H1 (cell line): Measurements from ENCODE around the gene PLEKHG4. TPM values are rescaled to one million over a fixed set of nuclear protein-coding genes. Genes with fewer than 3 reads are reported as not detected.

Experiments used
- CTCF ChIA-PET: fragments of 300-600 bp; sonication (Branson Sonifier 250); formaldehyde crosslinking; loops from one replicate; lab custom pipeline; 2021; ENCODE audit not compliant: partially characterized antibody; lab: Charles Lee
- POLR2A ChIA-PET: fragments of 300-600 bp; sonication (Branson Sonifier 250); formaldehyde crosslinking; loops from one replicate; lab custom pipeline; 2021; ENCODE audit warnings: inconsistent platforms; ENCODE audit not compliant: partially characterized antibody; lab: Charles Lee
- DNase-seq, 2 experiments: peaks; one replicate each; pipeline versions ENCODE4 v3.0.0 to v3.0.0-alpha.2; 2010 to 2022; ENCODE audit warnings: low spot score in 2 of 2, low read depth in 1 of 2, mixed read lengths in 1 of 2
- FAIRE-seq: peaks from 2 replicates; lab custom pipeline; 2011; peaks lifted over from hg19 to GRCh38; lab: Jason Lieb, UNC
- H2AFZ ChIP-seq: 2 replicates; pipeline ENCODE4 v1.8.1; 2012; ENCODE audit warnings: low read length, inconsistent platforms
- H2AK5ac ChIP-seq: 2 replicates; pipeline ENCODE4 v1.6.1; 2013; ENCODE audit warnings: low read depth, low read length
- H2BK120ac ChIP-seq: replicated peaks from 2 replicates; pipeline ENCODE3; 2013; ENCODE audit warnings: low read depth, low read length, inconsistent platforms
- H2BK12ac ChIP-seq: 2 replicates; pipeline ENCODE4 v1.6.1; 2013; ENCODE audit warnings: low read depth, low read length
- H2BK15ac ChIP-seq: 2 replicates; pipeline ENCODE4 v1.6.1; 2013; ENCODE audit warnings: low read length
- H2BK20ac ChIP-seq: 2 replicates; pipeline ENCODE4 v1.6.1; 2013; ENCODE audit warnings: low read length
- H2BK5ac ChIP-seq: 2 replicates; pipeline ENCODE4 v1.6.1; 2013; ENCODE audit warnings: low read depth, low read length
- H3K14ac ChIP-seq: 2 replicates; pipeline ENCODE4 v1.6.1; 2013; ENCODE audit warnings: inconsistent platforms; ENCODE audit not compliant: insufficient read length
- H3K18ac ChIP-seq: 2 replicates; pipeline ENCODE4 v1.6.1; 2013; ENCODE audit warnings: low read length; ENCODE audit errors: extremely low read depth
- H3K23ac ChIP-seq: 2 replicates; pipeline ENCODE4 v1.6.1; 2013; ENCODE audit warnings: inconsistent platforms; ENCODE audit not compliant: insufficient read length
- H3K23me2 ChIP-seq: 2 replicates; pipeline ENCODE4 v1.6.1; 2013; ENCODE audit warnings: low read depth, low read length
- H3K27ac ChIP-seq: 2 replicates; pipeline ENCODE4 v1.6.1; 2011; ENCODE audit warnings: low read depth, low read length, inconsistent platforms
- H3K27me3 ChIP-seq, 4 experiments: replicated peaks in 1 of 4; 1 replicate in 1 of 4; 2 replicates in 3 of 4; pipeline versions ENCODE4 v1.6.1 to v1.8.1; 2011 to 2013; ENCODE audit warnings: low read length in 3 of 4, mild to moderate bottlenecking in 3 of 4, inconsistent platforms in 2 of 4, mixed read lengths in 2 of 4, moderate library complexity in 1 of 4; ENCODE audit not compliant: control insufficient read depth in 3 of 4, insufficient read depth in 3 of 4; ENCODE audit errors: extremely low read depth in 1 of 4
- H3K36me3 ChIP-seq, 4 experiments: 2 replicates each; pipeline versions ENCODE4 v1.6.1 to v1.8.1; 2011 to 2013; ENCODE audit warnings: mild to moderate bottlenecking in 4 of 4, low read length in 3 of 4, moderate library complexity in 2 of 4, control low read depth in 1 of 4, inconsistent platforms in 1 of 4; ENCODE audit not compliant: insufficient read depth in 4 of 4, control insufficient read depth in 2 of 4
- H3K4ac ChIP-seq: replicated peaks from 2 replicates; pipeline ENCODE3; 2013; ENCODE audit warnings: low read length, low read depth, mixed read lengths, inconsistent platforms; ENCODE audit not compliant: insufficient read length
- H3K4me1 ChIP-seq, 4 experiments: replicated peaks in 1 of 4; 1 replicate in 1 of 4; 2 replicates in 3 of 4; pipeline versions ENCODE4 v1.6.1 to v1.8.1; 2011 to 2013; ENCODE audit warnings: low read length in 3 of 4, inconsistent platforms in 2 of 4, mixed read lengths in 1 of 4; ENCODE audit not compliant: insufficient read depth in 4 of 4, control insufficient read depth in 3 of 4
- H3K4me2 ChIP-seq, 2 experiments: 2 replicates each; pipeline versions ENCODE4 v1.6.1 to v1.8.1; 2011 to 2013; ENCODE audit warnings: low read depth in 2 of 2, low read length in 2 of 2, control low read depth in 1 of 2, inconsistent platforms in 1 of 2, mild to moderate bottlenecking in 1 of 2; ENCODE audit not compliant: insufficient read depth in 1 of 2
- H3K4me3 ChIP-seq, 4 experiments: fragments of 200-600, 300-600 bp in 1 of 4; sonication (generic), shearing (Covaris generic), sonication (Bioruptor Twin) in 1 of 4; 2 replicates each; pipeline versions ENCODE4 v1.5.1 to v1.8.1; 2011 to 2016; ENCODE audit warnings: low read length in 4 of 4, low read depth in 3 of 4, control low read depth in 2 of 4, inconsistent platforms in 2 of 4, mild to moderate bottlenecking in 2 of 4, mixed read lengths in 1 of 4, moderate library complexity in 1 of 4; ENCODE audit not compliant: insufficient read depth in 2 of 4; ENCODE audit errors: extremely low read depth in 1 of 4
- H3K56ac ChIP-seq: replicated peaks from 2 replicates; pipeline ENCODE3; 2013; ENCODE audit warnings: low read depth, mild to moderate bottlenecking, mixed read lengths, low read length, inconsistent platforms; ENCODE audit not compliant: insufficient read length
- H3K79me1 ChIP-seq: 2 replicates; pipeline ENCODE4 v1.6.1; 2013; ENCODE audit warnings: low read depth, low read length, control low read depth
- H3K79me2 ChIP-seq, 2 experiments: 2 replicates each; pipeline versions ENCODE4 v1.6.1 to v1.8.1; 2012 to 2013; ENCODE audit warnings: low read length in 2 of 2, mild to moderate bottlenecking in 2 of 2, inconsistent platforms in 1 of 2; ENCODE audit not compliant: insufficient read depth in 2 of 2, control insufficient read depth in 1 of 2
- H3K9ac ChIP-seq, 4 experiments: replicated peaks in 1 of 4; 1 replicate in 1 of 4; 2 replicates in 3 of 4; pipeline versions ENCODE4 v1.6.1 to v1.8.1; 2011 to 2013; ENCODE audit warnings: low read depth in 3 of 4, low read length in 3 of 4, control low read depth in 2 of 4, mild to moderate bottlenecking in 2 of 4, moderate library complexity in 2 of 4, inconsistent platforms in 1 of 4; ENCODE audit errors: extremely low read depth in 1 of 4
- H3K9me3 ChIP-seq, 2 experiments: 2 replicates each; pipeline versions ENCODE4 v1.6.1 to v1.8.1; 2012 to 2013; ENCODE audit warnings: mild to moderate bottlenecking in 2 of 2, moderate library complexity in 2 of 2, control low read depth in 1 of 2, inconsistent platforms in 1 of 2, low read depth in 1 of 2, low read length in 1 of 2, mixed read lengths in 1 of 2; ENCODE audit not compliant: insufficient read depth in 2 of 2
- H4K20me1 ChIP-seq, 2 experiments: replicated peaks in 1 of 2; 2 replicates each; pipeline versions ENCODE3 to v1.8.1; 2011 to 2013; ENCODE audit warnings: inconsistent platforms in 2 of 2, low read length in 2 of 2, mild to moderate bottlenecking in 1 of 2; ENCODE audit not compliant: insufficient read depth in 2 of 2, control insufficient read depth in 1 of 2
- H4K5ac ChIP-seq: 2 replicates; pipeline ENCODE4 v1.6.1; 2013; ENCODE audit warnings: low read length, low read depth, mixed read lengths, inconsistent platforms; ENCODE audit not compliant: insufficient read length
- H4K8ac ChIP-seq: 2 replicates; pipeline ENCODE4 v1.8.0; 2013; ENCODE audit warnings: mild to moderate bottlenecking, moderate library complexity, low read length, inconsistent platforms; ENCODE audit not compliant: insufficient read depth; ENCODE audit errors: extremely low read depth
- H4K91ac ChIP-seq: replicated peaks from 2 replicates; pipeline ENCODE3; 2013; ENCODE audit warnings: low read length, mixed read lengths, inconsistent platforms; ENCODE audit not compliant: insufficient read length
- CBX8 ChIP-seq: fragments of 300-800, 300-1000 bp; sonication (generic); IDR thresholded peaks from 2 replicates; pipeline ENCODE4 v1.7.1; 2016; ENCODE audit warnings: low read depth, low read length, borderline replicate concordance
- CTCF ChIP-seq, 3 experiments: IDR thresholded peaks; 1 replicate in 2 of 3; 2 replicates in 1 of 3; pipeline versions ENCODE4 v1.5.1 to v1.6.1; 2011; ENCODE audit warnings: low read length in 3 of 3, mild to moderate bottlenecking in 3 of 3, inconsistent platforms in 2 of 3, low read depth in 1 of 3, moderate library complexity in 1 of 3; ENCODE audit not compliant: insufficient read depth in 1 of 3; ENCODE audit errors: control extremely low read depth in 1 of 3
- JUN ChIP-seq: IDR thresholded peaks from 2 replicates; pipeline ENCODE4 v1.6.1; 2011; ENCODE audit warnings: low read depth, mild to moderate bottlenecking, improper control_type of control experiment, low read length
- KDM1A ChIP-seq: fragments of 200-600, 300-600 bp; sonication (generic); IDR thresholded peaks from 2 replicates; pipeline ENCODE4 v1.7.1; 2016; ENCODE audit warnings: mild to moderate bottlenecking, low read length, borderline replicate concordance
- POLR2A ChIP-seq, 2 experiments: IDR thresholded peaks; 1 replicate in 1 of 2; 2 replicates in 1 of 2; pipeline ENCODE4 v1.6.1; 2011; ENCODE audit warnings: low read depth in 2 of 2, low read length in 2 of 2, mild to moderate bottlenecking in 2 of 2; ENCODE audit errors: control extremely low read depth in 1 of 2
- SIN3A ChIP-seq, 2 experiments: IDR thresholded peaks in 1 of 2; conservative IDR thresholded peaks in 1 of 2; 2 replicates each; pipeline ENCODE4 v1.6.1; 2011 to 2012; ENCODE audit warnings: low read length in 2 of 2, improper control_type of control experiment in 1 of 2, low read depth in 1 of 2, mild to moderate bottlenecking in 1 of 2
- USF2 ChIP-seq: IDR thresholded peaks from 2 replicates; pipeline ENCODE4 v1.6.1; 2011; ENCODE audit warnings: low read length, improper control_type of control experiment
- WGBS, 2 experiments: shearing (Covaris generic) in 1 of 2; methylation state at CpG; one replicate each; pipeline versions ENCODE4 v1.1.6 to v1.1.7; 2013 to 2015; ENCODE audit warnings: low lambda C conversion rate in 2 of 2, mixed read lengths in 2 of 2, inconsistent platforms in 1 of 2, low coverage in 1 of 2, missing lambda C conversion rate in 1 of 2; ENCODE audit not compliant: insufficient replicate concordance in 2 of 2, insufficient coverage in 1 of 2, insufficient read length in 1 of 2; ENCODE audit errors: extremely low coverage in 1 of 2, missing lambda C conversion rate in 1 of 2; 5-methylcytosine and 5-hydroxymethylcytosine counted together
- polyA plus RNA-seq, 7 experiments: library from polyadenylated mRNA; depleted of rRNA in 3 of 7; stranded (reverse) in 5 of 7; unstranded in 2 of 7; fragments of >200 nt in 5 of 7; fragments of 200-250 nt in 2 of 7; gene quantifications; 1 replicate in 5 of 7; 2 replicates in 1 of 7; 4 replicates in 1 of 7; pipeline versions ENCODE4 v1.2.1 to v1.2.3, GENCODE V29; 2011 to 2013; ENCODE audit warnings: missing spikeins in 2 of 7, mixed read lengths in 2 of 7
- total RNA-seq: library from RNA; stranded (reverse); fragmentation: NEBNext Ultra II Directional; extraction: Animal tissue kit (Norgen Biotek cat#: 25700); gene quantifications from 2 replicates; pipeline ENCODE4 v1.2.1, GENCODE V29; 2021

Gene PLEKHG4
- total and polyA plus RNA-seq, 2 of the 8 experiments (the other 6 are each of a cell fraction or from before 2014, with no cell fraction given), result 7.7 to 11.1 TPM

- Histone ChIP-seq H2BK20ac (no peak overlapping the region), H3K18ac (no peak overlapping the region), H3K9ac (no peak overlapping the region), H3K23me2 (peaks cover 4% of the 10 kb centered on the region; the same call in 1 of the 2 replicates), H4K5ac (no peak overlapping the region), H4K20me1 (peaks cover 2 to 9% of the 10 kb centered on the region in 2 experiments), H3K27ac (no peak overlapping the region), H4K91ac (no peak overlapping the region), H3K36me3 (no peaks in the 10 kb centered on the region), H3K23ac (no peak overlapping the region), H3K79me1 (no peaks in the 10 kb centered on the region), H3K4me1 (peaks cover 0 to 2% (median 0%) of the 10 kb centered on the region in 4 experiments; a peak in 1 of 7 replicates), H2AFZ (no peak overlapping the region), H2AK5ac (no peak overlapping the region), H2BK120ac (no peak overlapping the region), H3K56ac (no peak overlapping the region), H3K79me2 (no peaks in the 10 kb centered on the region), H3K14ac (no peak overlapping the region), H3K9me3 (no peaks in the 10 kb centered on the region), H4K8ac (no peak overlapping the region), H3K4me2 (no peak overlapping the region), H2BK12ac (no peak overlapping the region), H3K4ac (no peak overlapping the region), H3K27me3 (peaks cover 0 to 15% (median 12%) of the 10 kb centered on the region in 4 experiments; a peak in 5 of 7 replicates), H2BK15ac (no peak overlapping the region), H3K4me3 (no peak overlapping the region), H2BK5ac (no peak overlapping the region)
- 91% methylated on average over 7 of the region's 7 CpGs; no CpG with 5 or more reads in 1 of the 2 experiments for WGBS, 2 experiments
- CTCF ChIA-PET, result interaction anchor here (0.6 to 10.5 kb wide), 24 partner anchors 9 to 306 kb away, joined by 3 to 217 read pairs (median 6); partner anchors contain the start of genes FHOD1, KCTD19, LRRC36 and SLC9A5
- POLR2A ChIA-PET, result interaction anchor here (1.4 kb wide), 1 partner anchor 12 kb away, joined by 5 read pairs; no protein-coding TSS in a partner anchor
- DNase-seq, result no peak
- FAIRE-seq, result no peak
- TF ChIP-seq CTCF (IDR thresholded peaks at IDR 0.05; ENCODE audit: control extremely low read depth in 1 of 3, insufficient read depth in 1 of 3, low read depth in 1 of 3, low read length in 3 of 3) (peak in 2 of 3 experiments; percentile 28 to 36; a peak in 2 of 4 replicates), KDM1A (0 out of 2 replicates have a peak, but pooled peaks have one; percentile 45), CBX8 (no peak), POLR2A (IDR thresholded peaks at IDR 0.05; ENCODE audit: control extremely low read depth in 1 of 2, low read depth in 2 of 2, low read length in 2 of 2) (no peak), USF2 (no peak), JUN (no peak), SIN3A (conservative IDR thresholded peaks at IDR 0.05 in 1 of 2, IDR thresholded peaks at IDR 0.05 in 1 of 2; ENCODE audit: low read depth in 1 of 2, low read length in 2 of 2) (no peak)
These were observed 3.9 kb downstream of the PLEKHG4 start for GRCh38 chr16:67283039-67283825.
